ENCODE data around the gene LGI1. TPM values are rescaled to one million over a fixed set of nuclear protein-coding genes. Genes with fewer than 3 reads are reported as not detected.

The LGI1 gene
- total and polyA plus RNA-seq, 9 of the 15 experiments (the other 6 are each of a cell fraction or from before 2014, with no cell fraction given) = not detected

DNA sequence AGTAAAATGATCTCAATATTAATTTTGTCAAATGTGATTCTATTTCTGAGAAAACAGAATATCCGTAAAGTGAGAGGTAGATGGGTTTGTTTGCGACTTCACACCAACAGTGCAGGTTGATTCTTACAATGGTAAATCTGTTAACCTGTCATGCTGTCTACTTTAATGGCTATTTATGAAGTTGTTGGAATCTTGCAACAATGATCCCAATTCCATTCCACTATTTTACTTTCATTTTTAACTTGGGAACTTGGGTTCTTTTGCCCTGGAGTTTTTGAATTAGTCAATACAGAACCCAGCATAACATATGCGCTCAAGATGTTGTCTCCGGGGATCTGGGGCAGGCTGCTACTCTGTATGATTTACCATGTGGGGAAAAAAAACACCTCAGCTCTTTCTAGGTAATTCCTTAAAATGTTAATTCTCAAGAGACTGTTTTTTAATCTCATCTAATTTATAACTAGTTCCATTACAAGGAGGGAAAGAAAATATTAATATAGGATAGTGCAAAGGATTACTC, 1.2 kb downstream of the LGI1 start:
- H3K79me2 ChIP-seq (ENCODE audit: control insufficient read depth, insufficient read depth, low read length) = no peaks in the 10 kb centered on the region
- ChIA-PET POLR2A (no interaction called here), CTCF (ENCODE audit: low intra/inter-chr PET ratio) (no interaction called here)
- H3K4me1 ChIP-seq (replicated peaks in 1 of 2; ENCODE audit: control insufficient read depth in 2 of 2, insufficient read depth in 2 of 2, low read length in 2 of 2) = no peaks in the 10 kb centered on the region
- H3K9me1 ChIP-seq (ENCODE audit: control insufficient read depth, insufficient read depth, low read length) = no peaks in the 10 kb centered on the region
- no TSS peak for BruUV-seq (replicated peaks)
- H3K4me3 ChIP-seq = no peak overlapping the region
- peaks cover 11 to 33% of the 10 kb centered on the region in 2 experiments; a peak in 4 of 5 replicates for H3K27me3 ChIP-seq (ENCODE audit: control insufficient read depth in 2 of 2, insufficient read depth in 2 of 2, low read length in 2 of 2)
- H3K36me3 ChIP-seq (ENCODE audit: control insufficient read depth, insufficient read depth, low read length) = no peaks in the 10 kb centered on the region
- no peak overlapping the region for H2AFZ ChIP-seq (ENCODE audit: low read depth, low read length)
- 2% methylated on average over 4 of the region's 4 CpGs for WGBS (ENCODE audit: insufficient coverage, low coverage, missing lambda C conversion rate)
- no peak for FAIRE-seq
- no peaks in the 10 kb centered on the region for H3K9me3 ChIP-seq (replicated peaks; ENCODE audit: control insufficient read depth, insufficient read depth, low read depth, low read length)
- no peak for ATAC-seq
- no peak for DNase-seq (ENCODE audit: extremely low read depth in 1 of 4, low spot score in 3 of 4)
- H3K9ac ChIP-seq (ENCODE audit: insufficient read depth in 1 of 2, low read depth in 2 of 2, low read length in 2 of 2) = no peak overlapping the region
- in situ Hi-C loops (cut with MboI) (no loop called here), intact Hi-C loops (cut with micrococcal nuclease) (no loop called here)
- no peak overlapping the region for H3K4me2 ChIP-seq (ENCODE audit: insufficient read depth, low read length)
- no peak overlapping the region for H3K27ac ChIP-seq (ENCODE audit: extremely low read depth, low read depth, low read length)
- no peaks in the 10 kb centered on the region for H4K20me1 ChIP-seq (replicated peaks; ENCODE audit: control insufficient read depth, insufficient read depth, low read length)
- TF ChIP-seq SMAD2 (IDR thresholded peaks at IDR 0.05; ENCODE audit: low read depth, low read length) = no peak
- no peak for TF ChIP-seq EP300 (IDR thresholded peaks at IDR 0.05; ENCODE audit: low read length)
- TF ChIP-seq PRMT5 (CRISPR knock-in tag; IDR thresholded peaks at IDR 0.05) = no peak
- no peak for TF ChIP-seq COPS2 (conservative IDR thresholded peaks at IDR 0.05)
- TF ChIP-seq TAF9B (IDR thresholded peaks at IDR 0.05; ENCODE audit: partially characterized antibody) = no peak
- TF ChIP-seq, protein P1, sequence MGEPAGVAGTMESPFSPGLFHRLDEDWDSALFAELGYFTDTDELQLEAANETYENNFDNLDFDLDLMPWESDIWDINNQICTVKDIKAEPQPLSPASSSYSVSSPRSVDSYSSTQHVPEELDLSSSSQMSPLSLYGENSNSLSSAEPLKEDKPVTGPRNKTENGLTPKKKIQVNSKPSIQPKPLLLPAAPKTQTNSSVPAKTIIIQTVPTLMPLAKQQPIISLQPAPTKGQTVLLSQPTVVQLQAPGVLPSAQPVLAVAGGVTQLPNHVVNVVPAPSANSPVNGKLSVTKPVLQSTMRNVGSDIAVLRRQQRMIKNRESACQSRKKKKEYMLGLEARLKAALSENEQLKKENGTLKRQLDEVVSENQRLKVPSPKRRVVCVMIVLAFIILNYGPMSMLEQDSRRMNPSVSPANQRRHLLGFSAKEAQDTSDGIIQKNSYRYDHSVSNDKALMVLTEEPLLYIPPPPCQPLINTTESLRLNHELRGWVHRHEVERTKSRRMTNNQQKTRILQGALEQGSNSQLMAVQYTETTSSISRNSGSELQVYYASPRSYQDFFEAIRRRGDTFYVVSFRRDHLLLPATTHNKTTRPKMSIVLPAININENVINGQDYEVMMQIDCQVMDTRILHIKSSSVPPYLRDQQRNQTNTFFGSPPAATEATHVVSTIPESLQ (CRISPR knock-in tag; IDR thresholded peaks at IDR 0.05) = no peak
- TF ChIP-seq ZNF707 (CRISPR knock-in tag; conservative IDR thresholded peaks at IDR 0.05) = no peak
- no peak for TF ChIP-seq STAT5A (IDR thresholded peaks at IDR 0.05; ENCODE audit: borderline replicate concordance, low read length)
- no peak for TF ChIP-seq RBM34 (IDR thresholded peaks at IDR 0.05; ENCODE audit: borderline replicate concordance, insufficient read depth, low read length)
- TF ChIP-seq, protein P2, sequence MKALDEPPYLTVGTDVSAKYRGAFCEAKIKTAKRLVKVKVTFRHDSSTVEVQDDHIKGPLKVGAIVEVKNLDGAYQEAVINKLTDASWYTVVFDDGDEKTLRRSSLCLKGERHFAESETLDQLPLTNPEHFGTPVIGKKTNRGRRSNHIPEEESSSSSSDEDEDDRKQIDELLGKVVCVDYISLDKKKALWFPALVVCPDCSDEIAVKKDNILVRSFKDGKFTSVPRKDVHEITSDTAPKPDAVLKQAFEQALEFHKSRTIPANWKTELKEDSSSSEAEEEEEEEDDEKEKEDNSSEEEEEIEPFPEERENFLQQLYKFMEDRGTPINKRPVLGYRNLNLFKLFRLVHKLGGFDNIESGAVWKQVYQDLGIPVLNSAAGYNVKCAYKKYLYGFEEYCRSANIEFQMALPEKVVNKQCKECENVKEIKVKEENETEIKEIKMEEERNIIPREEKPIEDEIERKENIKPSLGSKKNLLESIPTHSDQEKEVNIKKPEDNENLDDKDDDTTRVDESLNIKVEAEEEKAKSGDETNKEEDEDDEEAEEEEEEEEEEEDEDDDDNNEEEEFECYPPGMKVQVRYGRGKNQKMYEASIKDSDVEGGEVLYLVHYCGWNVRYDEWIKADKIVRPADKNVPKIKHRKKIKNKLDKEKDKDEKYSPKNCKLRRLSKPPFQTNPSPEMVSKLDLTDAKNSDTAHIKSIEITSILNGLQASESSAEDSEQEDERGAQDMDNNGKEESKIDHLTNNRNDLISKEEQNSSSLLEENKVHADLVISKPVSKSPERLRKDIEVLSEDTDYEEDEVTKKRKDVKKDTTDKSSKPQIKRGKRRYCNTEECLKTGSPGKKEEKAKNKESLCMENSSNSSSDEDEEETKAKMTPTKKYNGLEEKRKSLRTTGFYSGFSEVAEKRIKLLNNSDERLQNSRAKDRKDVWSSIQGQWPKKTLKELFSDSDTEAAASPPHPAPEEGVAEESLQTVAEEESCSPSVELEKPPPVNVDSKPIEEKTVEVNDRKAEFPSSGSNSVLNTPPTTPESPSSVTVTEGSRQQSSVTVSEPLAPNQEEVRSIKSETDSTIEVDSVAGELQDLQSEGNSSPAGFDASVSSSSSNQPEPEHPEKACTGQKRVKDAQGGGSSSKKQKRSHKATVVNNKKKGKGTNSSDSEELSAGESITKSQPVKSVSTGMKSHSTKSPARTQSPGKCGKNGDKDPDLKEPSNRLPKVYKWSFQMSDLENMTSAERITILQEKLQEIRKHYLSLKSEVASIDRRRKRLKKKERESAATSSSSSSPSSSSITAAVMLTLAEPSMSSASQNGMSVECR (CRISPR knock-in tag; IDR thresholded peaks at IDR 0.05) = no peak

Data from K562 (cell line).